Fibroblast of lung (primary cell): ENCODE data around the gene POLR2C. TPM values are rescaled to one million over a fixed set of nuclear protein-coding genes. Genes with fewer than 3 reads are reported as not detected.

Experiments
- DNase-seq, 2 donors: peaks; one replicate each; pipeline versions ENCODE4 v3.0.0 to v3.0.0-alpha.2; 2010; ENCODE audit warnings: low read depth in 2 of 2
- H2AFZ ChIP-seq: 2 replicates; pipeline ENCODE4 v1.5.1; 2012; ENCODE audit warnings: low read length, control low read depth, inconsistent platforms
- H3K27ac ChIP-seq: 2 replicates; pipeline ENCODE4 v1.5.1; 2011; ENCODE audit warnings: low read length, control low read depth; ENCODE audit not compliant: insufficient read depth
- H3K27me3 ChIP-seq: 2 replicates; pipeline ENCODE4 v1.5.1; 2011; ENCODE audit warnings: mild to moderate bottlenecking, low read length; ENCODE audit not compliant: control insufficient read depth, insufficient read depth
- H3K36me3 ChIP-seq: 2 replicates; pipeline ENCODE4 v1.5.1; 2011; ENCODE audit warnings: low read length; ENCODE audit not compliant: control insufficient read depth, insufficient read depth
- H3K4me1 ChIP-seq: 2 replicates; pipeline ENCODE4 v1.5.1; 2011; ENCODE audit warnings: low read length; ENCODE audit not compliant: control insufficient read depth, insufficient read depth; ENCODE audit errors: extremely low read depth
- H3K4me2 ChIP-seq: 2 replicates; pipeline ENCODE4 v1.5.1; 2011; ENCODE audit warnings: low read length, control low read depth; ENCODE audit not compliant: insufficient read depth; ENCODE audit errors: extremely low read depth
- H3K4me3 ChIP-seq, 4 experiments: fragments of 200-600 bp in 1 of 4; sonication (generic) in 1 of 4; replicated peaks in 1 of 4; 2 replicates each; pipeline ENCODE4 v1.5.1; 2011 to 2016; ENCODE audit warnings: low read length in 4 of 4, low read depth in 3 of 4, mild to moderate bottlenecking in 3 of 4, control low read depth in 2 of 4, inconsistent platforms in 1 of 4, mixed read lengths in 1 of 4; ENCODE audit not compliant: insufficient read depth in 1 of 4; ENCODE audit errors: control extremely low read depth in 1 of 4
- H3K79me2 ChIP-seq: 2 replicates; pipeline ENCODE4 v1.5.1; 2012; ENCODE audit warnings: mild to moderate bottlenecking, low read length, inconsistent platforms; ENCODE audit not compliant: control insufficient read depth, insufficient read depth
- H3K9ac ChIP-seq: 2 replicates; pipeline ENCODE4 v1.5.1; 2011; ENCODE audit warnings: mild to moderate bottlenecking, low read length, control low read depth; ENCODE audit not compliant: insufficient read depth
- H3K9me3 ChIP-seq: 2 replicates; pipeline ENCODE4 v1.5.1; 2012; ENCODE audit warnings: low read depth, low read length; ENCODE audit not compliant: control insufficient read depth, insufficient read depth
- H4K20me1 ChIP-seq: 2 replicates; pipeline ENCODE4 v1.5.1; 2011; ENCODE audit warnings: low read length; ENCODE audit not compliant: control insufficient read depth, insufficient read depth; ENCODE audit errors: extremely low read depth
- EZH2 ChIP-seq: IDR thresholded peaks from 2 replicates; pipeline ENCODE4 v1.5.1; 2012; ENCODE audit warnings: low read length, control low read depth, mild to moderate bottlenecking; ENCODE audit errors: missing control alignments
- polyA plus RNA-seq, 2 donors: library from polyadenylated mRNA; depleted of rRNA in 1 of 2; stranded (reverse) in 1 of 2; unstranded in 1 of 2; fragments of >200 nt; gene quantifications; 2 replicates each; pipeline ENCODE4 v1.2.1, GENCODE V29; 2011 to 2012; ENCODE audit warnings: missing spikeins in 1 of 2
- total RNA-seq: library from RNA; depleted of rRNA; stranded (reverse); fragments of >200 nt; gene quantifications from 2 replicates; pipeline ENCODE4 v1.2.1, GENCODE V29; 2014
- TF ChIP-seq, protein P1 (sequence below), 2 donors: IDR thresholded peaks in 1 of 2; conservative IDR thresholded peaks in 1 of 2; 1 replicate in 1 of 2; 2 replicates in 1 of 2; pipeline ENCODE4 v1.5.1; 2011 to 2012; ENCODE audit warnings: low read length in 2 of 2, control low read depth in 1 of 2, inconsistent platforms in 1 of 2, low read depth in 1 of 2, mild to moderate bottlenecking in 1 of 2

The POLR2C gene
- total and polyA plus RNA-seq, 2 donors (not counting 1 experiment from before 2014, with no cell fraction given) = 84.0 to 106 TPM

- Histone ChIP-seq H3K9ac (no peak overlapping the region), H3K4me2 (no peak overlapping the region), H3K4me1 (no peaks in the 10 kb centered on the region), H3K9me3 (no peaks in the 10 kb centered on the region), H4K20me1 (no peaks in the 10 kb centered on the region), H3K36me3 (no peaks in the 10 kb centered on the region), H3K79me2 (no peaks in the 10 kb centered on the region), H3K4me3 (no peak overlapping the region), H2AFZ (no peak overlapping the region), H3K27me3 (peaks cover 7% of the 10 kb centered on the region), H3K27ac (no peak overlapping the region)
- no peak for TF ChIP-seq EZH2
- TF ChIP-seq, protein P1, sequence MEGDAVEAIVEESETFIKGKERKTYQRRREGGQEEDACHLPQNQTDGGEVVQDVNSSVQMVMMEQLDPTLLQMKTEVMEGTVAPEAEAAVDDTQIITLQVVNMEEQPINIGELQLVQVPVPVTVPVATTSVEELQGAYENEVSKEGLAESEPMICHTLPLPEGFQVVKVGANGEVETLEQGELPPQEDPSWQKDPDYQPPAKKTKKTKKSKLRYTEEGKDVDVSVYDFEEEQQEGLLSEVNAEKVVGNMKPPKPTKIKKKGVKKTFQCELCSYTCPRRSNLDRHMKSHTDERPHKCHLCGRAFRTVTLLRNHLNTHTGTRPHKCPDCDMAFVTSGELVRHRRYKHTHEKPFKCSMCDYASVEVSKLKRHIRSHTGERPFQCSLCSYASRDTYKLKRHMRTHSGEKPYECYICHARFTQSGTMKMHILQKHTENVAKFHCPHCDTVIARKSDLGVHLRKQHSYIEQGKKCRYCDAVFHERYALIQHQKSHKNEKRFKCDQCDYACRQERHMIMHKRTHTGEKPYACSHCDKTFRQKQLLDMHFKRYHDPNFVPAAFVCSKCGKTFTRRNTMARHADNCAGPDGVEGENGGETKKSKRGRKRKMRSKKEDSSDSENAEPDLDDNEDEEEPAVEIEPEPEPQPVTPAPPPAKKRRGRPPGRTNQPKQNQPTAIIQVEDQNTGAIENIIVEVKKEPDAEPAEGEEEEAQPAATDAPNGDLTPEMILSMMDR (conservative IDR thresholded peaks at IDR 0.05 in 1 of 2, IDR thresholded peaks at IDR 0.05 in 1 of 2; ENCODE audit: low read depth in 1 of 2, low read length in 2 of 2) = no peak
- DNase-seq = no peak
Measured at GRCh38 chr16:57509231-57509923, 46.9 kb downstream of the POLR2C start.

DNA sequence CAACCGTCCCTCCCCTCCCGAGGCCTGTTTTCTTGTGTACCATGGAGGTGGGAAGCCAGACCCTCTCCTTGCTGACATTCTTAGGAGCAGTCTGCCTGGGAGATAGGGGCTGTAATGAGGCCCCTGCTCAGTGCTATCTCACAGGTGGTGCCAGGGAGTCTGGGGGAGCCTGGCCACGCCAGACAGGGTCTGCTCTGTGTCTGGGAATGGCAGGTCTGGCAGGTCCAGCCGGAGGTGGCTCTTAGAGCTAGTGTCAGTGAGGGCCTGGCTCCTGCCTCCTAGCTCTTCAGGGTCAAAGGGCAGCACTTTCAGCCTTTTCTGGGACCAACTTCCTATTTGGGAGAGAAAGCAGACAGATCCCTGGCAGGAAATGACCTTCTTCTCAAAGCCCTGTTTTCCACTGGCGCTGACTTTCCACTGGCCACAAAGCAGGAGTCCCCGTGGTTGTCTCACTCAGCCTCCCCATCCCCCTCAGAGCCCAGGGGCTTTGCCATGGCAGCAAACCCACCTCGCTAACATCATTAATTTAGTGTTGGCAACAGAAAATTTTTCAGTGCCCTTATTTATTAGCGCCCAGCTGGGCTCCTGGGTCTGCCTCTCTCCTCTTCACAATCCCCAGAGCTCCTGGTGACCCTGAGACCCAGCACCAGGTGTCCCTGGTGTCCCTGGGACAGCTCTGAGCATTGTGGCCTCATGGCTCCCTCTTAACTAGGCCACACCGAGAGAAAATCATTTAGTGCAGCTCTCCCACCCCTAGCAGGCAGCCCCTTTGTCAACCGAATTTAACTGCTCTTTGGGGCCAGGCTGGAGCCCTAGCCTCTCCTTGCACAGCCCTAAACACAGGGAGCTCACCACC is 47.8 kb downstream of the POLR2C start:
- H3K27ac ChIP-seq = no peak overlapping the region
- TF ChIP-seq EZH2 = no peak
- TF ChIP-seq, protein P1 (conservative IDR thresholded peaks at IDR 0.05 in 1 of 2, IDR thresholded peaks at IDR 0.05 in 1 of 2; ENCODE audit: low read depth in 1 of 2, low read length in 2 of 2) = no peak
- H4K20me1 ChIP-seq = no peaks in the 10 kb centered on the region
- H3K4me1 ChIP-seq = no peaks in the 10 kb centered on the region
- no peaks in the 10 kb centered on the region for H3K9me3 ChIP-seq
- H3K9ac ChIP-seq = no peak overlapping the region
- H3K4me2 ChIP-seq = no peak overlapping the region
- no peak overlapping the region for H3K4me3 ChIP-seq
- no peaks in the 10 kb centered on the region for H3K36me3 ChIP-seq
- H2AFZ ChIP-seq = no peak overlapping the region
- peaks cover 7% of the 10 kb centered on the region for H3K27me3 ChIP-seq
- no peak for DNase-seq
- no peaks in the 10 kb centered on the region for H3K79me2 ChIP-seq

DNA sequence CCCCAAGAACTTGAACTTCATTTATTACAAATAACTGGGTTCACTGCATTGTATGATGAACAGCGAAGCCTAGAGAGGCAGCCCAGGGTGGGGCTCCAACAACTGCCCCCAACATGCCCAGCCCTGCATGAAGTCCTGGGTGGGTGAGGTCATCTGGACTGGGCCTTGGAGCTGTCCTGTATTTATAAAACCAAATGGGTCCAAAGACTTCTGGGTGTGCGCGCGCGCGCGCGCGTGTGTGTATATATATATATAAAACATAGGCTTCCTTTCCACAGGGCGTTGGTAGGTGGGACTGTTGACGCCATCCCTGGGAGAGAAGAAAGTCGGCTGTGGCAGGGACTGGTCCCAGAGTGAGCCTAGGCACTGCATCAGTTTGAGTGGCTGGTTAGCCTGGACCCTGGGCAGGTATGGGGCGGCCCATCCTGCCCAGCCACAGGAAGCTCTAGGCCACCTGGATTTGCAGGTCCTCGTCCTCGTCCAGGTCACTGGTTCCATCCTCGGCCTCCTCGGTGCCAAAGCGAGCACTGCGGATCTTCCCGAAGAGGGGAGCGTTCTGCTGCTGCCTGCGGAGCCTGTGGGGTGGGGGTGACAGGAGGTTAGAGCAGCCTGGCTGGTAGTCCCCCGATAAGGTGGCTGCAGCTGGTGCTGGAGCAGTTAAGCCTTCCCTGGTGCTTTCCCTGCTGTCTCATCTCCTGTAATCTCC is 50.0 kb downstream of the POLR2C start:
- no peaks in the 10 kb centered on the region for H4K20me1 ChIP-seq
- no peak overlapping the region for H3K27ac ChIP-seq
- no peaks in the 10 kb centered on the region for H3K9me3 ChIP-seq
- H3K79me2 ChIP-seq = no peaks in the 10 kb centered on the region
- DNase-seq = no peak
- H2AFZ ChIP-seq = no peak overlapping the region
- no peak overlapping the region for H3K4me3 ChIP-seq
- no peak overlapping the region for H3K4me2 ChIP-seq
- no peak overlapping the region for H3K9ac ChIP-seq
- no peaks in the 10 kb centered on the region for H3K4me1 ChIP-seq
- TF ChIP-seq EZH2 = no peak
- TF ChIP-seq, protein P1 (conservative IDR thresholded peaks at IDR 0.05 in 1 of 2, IDR thresholded peaks at IDR 0.05 in 1 of 2; ENCODE audit: low read depth in 1 of 2, low read length in 2 of 2) = no peak
- H3K36me3 ChIP-seq = no peaks in the 10 kb centered on the region
- H3K27me3 ChIP-seq = peaks cover 5% of the 10 kb centered on the region
